SW 1271 (cell line): ENCODE measurements around the gene KRT7.

ENCODE experiments used
- DNase-seq, 2 experiments: peaks; one replicate each; lab custom pipeline; 2025; lab: John Stamatoyannopoulos, UW

KRT7 gene

DNA sequence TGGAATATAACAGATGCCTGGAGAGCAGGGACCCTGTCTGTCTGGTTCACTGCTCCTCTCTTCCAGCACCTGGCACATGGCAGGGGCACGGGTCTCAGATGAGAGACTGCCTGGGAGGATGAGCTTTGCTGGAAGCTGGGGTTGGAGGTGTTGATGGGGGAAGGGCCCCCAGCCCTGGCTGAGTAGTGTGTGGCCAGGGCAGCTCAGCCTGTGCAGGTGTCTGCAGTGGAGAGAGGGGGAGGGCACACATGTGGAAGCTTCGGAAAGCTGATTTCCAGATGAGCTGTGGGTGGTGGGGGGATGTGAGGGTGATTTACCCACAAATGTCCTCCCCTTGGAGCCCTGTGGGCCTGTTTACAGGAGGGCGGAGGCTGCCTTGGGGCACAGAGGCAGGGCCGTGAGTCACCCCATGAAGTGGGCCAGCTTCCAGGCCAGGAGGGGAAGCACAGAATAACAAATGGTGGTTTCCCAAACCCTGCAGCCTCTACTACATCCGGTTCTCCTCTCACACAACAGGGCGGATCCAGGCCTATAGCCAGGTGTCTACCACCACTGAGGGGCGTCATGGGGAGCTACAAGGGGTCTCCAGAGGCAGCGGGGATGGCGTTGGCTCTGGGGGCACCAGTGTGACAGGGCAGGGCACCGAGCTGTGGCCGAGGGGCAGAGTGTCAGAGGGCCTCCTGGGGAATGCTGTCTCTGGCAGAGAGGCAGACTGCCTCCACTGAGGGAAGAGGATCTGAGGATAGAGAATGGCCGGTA is 11.0 kb downstream of the KRT7 start:
- peak; percentile 67 to 86 for DNase-seq

DNA sequence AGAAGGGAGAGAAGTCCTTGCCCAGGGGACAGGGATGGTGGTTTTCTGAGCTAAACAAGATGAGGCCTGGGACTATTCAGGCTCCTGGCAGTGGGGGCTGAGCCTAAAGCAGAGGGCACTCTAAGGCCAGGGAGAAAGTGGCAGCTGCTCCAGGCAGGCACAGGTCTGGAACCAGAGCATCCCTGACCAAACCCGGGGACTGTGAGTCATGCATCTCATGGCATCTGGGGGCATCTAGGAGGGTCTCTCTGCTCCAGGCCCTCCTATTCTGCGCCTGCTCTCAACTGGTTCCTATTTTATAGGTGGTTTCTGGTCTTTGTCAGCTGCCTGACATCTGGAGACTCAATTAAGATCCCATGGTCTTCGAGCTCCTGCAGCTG is 11.6 kb downstream of the KRT7 start:
- no peak for DNase-seq

DNA sequence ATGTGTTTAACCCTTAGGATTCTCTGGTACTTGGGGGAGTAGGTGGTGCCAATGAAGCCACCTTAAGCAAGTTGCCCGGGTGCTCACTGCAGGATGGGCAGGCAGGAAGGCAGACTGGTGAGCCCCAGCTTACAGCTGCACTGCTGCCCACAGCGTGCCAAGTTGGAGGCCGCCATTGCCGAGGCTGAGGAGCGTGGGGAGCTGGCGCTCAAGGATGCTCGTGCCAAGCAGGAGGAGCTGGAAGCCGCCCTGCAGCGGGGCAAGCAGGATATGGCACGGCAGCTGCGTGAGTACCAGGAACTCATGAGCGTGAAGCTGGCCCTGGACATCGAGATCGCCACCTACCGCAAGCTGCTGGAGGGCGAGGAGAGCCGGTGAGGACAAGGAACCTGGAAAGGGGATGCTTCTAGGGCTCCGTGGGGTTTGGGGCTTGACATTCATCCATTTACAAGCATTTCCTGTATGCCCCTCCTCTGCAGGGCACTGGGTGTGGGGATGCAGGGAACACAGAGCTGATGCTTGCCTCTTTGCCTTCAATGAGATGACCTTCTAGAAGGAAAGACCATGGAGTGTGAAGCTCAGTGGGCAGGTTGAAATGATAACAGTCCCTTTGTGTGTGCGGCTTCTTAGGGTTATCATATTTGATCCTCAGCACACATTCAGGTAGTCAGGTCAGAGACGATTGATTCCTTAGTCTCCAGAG is 12.4 kb downstream of the KRT7 start:
- no peak for DNase-seq

DNA sequence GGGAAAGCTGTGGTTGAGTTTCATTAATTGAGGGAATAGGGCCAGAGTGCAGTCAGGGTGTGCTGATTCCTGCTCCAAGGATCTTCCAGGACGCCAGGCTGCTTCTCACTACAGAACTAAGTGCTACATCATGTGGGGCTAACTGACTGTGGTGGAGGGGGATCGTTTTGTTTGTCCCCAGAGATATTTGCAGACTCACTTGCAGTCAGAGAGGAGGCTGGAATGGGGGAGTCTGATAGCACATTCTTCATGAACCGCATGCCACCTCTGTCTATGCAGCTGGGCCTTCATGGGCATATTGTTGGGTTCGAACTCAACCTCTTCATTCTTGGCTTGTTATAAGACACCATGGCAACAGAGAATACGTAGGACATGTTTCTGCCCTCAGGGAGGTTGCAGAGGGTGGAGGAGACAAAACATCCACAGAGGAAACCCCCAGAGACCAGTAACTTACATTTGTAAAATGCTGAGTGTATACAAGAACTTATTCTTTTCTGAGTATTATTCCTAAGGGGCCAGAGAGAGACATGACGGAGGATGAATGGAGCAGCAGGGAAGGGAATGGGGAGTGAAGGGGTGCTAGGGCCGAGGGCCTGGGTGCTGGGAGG is 13.0 kb downstream of the KRT7 start:
- no peak for DNase-seq

DNA sequence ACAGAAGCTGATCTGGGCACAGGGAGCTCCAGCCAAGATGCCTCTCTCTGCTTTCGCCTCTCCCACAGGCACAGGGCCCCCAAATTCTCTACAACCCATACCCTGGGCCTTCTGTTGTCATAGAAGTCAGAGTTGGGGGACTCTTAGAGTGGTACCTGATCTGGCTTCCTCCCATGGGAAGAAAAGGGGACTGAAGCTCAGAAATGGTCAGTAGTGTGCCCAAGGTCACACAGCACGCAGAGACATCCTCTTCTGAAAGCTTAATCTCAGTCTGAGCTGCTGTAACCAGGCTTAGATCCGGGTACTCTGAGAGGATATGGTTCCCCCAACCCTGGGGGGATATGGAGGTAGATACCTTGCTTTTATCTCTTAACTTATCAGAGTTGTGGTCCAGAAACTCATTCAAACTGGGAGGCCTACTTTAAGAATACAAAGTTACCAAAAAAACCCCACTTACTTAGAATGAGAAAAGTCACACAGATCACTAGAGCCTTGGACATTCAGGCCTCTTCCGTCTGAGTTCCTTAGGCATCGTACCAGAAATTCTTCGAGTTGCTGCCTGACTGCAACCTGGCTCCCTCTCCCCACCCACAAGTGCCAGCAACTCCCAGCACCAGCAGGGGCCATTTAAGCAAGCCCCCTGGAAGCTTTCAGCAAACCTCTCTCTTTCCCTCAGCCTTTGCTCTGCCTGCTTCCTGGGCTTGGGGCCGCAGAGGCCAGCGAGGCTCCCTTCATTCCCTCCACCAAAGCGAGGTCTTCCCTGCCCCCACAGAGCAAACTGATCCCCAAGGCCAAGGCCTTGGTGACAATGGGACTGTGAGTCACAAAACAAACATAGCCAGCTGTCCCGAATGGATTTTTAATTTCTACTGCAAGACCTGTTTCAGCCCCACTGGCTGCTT is 13.9 kb downstream of the KRT7 start:
- no peak for DNase-seq

DNA sequence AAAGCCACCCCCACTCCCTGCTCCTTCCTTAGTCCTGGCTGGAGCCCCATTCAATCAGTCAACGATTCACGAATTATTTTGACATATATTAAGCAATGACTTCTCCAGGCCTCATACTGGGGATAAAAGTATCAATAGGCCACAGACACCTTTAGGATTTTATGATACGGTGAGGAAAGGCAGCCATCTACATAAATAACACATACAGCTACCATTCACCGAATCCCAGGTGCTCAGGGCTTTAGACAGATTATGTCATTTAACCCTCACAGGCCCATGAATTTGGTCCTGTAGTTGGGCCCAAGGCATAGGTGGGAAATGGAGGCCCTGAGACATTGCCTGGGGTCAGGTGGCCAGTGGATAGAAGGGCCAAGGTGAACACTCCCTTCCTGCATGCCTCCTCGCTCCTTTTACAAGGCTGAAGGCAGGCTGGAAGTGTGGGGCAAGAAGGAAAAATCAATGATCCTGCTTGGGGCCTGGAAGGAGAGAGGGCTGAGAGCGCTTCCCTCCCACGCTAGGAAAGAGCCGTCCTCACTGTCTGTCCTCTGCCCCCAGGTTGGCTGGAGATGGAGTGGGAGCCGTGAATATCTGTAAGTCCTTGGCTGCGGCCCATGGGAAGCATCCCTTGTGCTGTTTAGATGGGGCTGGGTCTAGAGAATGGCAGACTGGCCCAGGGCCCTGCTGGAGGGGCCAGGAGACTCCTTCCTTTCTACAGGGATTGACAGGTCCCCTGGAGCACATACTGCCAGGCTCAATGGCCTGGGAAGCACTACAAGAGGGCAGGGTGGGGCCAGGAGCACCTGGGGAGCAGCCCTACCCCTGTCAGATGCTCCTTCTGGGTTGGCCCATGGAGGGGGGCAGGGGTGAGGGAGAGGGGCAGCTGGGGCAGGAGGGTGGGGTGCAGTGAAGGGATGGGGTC is 14.8 kb downstream of the KRT7 start:
- no peak for DNase-seq

DNA sequence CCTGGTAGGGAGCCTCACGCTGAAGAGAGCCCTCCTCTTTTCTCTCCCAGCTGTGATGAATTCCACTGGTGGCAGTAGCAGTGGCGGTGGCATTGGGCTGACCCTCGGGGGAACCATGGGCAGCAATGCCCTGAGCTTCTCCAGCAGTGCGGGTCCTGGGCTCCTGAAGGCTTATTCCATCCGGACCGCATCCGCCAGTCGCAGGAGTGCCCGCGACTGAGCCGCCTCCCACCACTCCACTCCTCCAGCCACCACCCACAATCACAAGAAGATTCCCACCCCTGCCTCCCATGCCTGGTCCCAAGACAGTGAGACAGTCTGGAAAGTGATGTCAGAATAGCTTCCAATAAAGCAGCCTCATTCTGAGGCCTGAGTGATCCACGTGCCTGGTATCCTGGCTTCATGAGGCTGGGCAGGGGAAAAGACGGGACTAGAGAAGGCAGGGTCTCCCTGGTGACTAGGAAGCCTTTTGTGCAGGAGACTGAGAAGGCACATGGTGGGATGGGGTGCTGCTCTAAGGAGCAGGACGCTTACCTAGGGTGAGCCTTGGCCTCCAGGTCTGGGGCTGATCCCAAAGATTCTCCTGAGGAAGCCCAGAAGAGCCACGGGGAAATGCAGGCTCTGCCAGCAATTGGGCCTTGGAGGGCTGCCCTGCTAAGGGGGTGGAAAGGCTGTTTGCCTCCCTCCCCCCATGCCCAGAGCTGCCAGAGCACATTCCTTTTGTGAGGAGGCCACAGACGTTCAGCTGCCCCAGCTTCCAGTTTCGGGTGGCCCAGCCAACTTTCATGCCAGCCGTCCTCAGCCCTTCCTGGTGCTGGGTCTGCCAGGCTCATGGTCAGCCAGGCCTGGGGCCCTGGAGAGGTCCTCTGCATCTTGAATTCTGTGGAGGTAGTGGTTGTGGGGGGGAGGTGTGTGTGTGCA is 15.8 kb downstream of the KRT7 start:
- DNase-seq = no peak

DNA sequence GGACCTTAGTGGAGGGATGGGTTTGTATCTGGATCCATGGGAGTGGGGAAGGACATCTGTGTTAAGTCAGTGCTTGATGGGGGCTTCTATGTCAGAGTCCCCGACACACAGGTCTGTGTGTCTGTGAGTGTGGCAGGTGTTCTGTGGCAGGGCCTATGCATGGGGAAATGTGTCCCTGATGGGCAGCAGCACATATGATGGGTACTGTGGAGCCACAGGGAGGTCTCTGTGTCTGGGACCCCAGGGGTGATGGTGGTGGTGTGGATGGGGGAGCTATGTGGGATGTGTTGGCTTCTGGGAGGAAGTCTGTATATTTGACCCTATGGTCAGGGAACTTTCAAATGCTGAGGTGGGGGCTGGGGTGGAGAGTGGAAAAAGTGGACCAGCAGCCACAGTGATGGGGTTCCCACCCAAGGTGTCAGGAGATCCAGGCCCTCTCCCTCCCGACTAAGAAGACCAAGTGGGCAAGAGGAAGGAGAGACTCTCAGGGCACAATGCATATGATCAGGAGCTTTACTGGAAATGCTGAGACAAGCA is 16.5 kb downstream of the KRT7 start:
- no peak for DNase-seq

DNA sequence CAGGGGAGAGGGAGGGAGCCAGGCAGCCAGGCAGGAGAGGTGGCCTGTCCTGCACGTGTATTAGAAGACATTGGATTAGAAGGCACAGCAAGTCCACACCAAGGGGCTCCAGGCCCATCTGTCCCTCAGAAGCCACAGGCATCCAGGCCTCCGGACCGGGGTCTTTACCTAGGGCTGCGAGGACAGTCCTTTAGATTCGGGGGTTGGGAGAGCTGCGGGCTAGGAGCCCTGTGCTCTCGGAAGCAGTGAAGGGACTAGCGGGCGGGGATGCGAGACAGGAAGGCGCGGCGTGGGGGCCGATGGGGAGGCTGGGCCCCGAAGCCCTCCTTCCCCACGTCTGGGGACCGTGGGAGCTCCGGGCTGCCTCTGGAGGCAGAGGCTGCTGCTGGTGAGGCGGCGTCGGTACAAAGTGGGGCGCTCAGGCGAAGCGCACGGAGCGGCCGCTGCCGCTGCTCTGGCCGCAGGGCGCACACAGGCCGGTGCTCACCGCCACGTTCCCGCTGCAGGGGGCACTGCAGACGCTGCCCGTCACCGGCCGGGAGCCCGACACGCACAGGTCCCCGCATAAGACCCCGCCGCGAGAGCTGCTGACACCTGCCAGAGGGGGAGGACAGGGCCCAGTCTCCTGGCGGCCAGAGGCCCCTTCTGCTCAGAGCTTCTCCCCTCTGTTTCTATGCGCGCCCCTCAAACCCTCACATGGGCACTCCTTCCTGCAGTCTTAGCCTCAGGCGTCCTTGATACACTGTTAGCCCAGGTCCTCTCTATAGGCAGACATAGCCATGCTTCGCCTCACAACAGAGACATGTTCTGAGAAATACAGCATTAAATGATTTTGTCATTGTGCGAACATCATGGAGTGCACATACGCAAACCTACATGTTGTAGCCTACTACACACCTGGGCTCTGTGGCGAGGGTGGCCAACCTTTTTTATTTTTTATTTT is 17.3 kb downstream of the KRT7 start:
- no peak for DNase-seq

DNA sequence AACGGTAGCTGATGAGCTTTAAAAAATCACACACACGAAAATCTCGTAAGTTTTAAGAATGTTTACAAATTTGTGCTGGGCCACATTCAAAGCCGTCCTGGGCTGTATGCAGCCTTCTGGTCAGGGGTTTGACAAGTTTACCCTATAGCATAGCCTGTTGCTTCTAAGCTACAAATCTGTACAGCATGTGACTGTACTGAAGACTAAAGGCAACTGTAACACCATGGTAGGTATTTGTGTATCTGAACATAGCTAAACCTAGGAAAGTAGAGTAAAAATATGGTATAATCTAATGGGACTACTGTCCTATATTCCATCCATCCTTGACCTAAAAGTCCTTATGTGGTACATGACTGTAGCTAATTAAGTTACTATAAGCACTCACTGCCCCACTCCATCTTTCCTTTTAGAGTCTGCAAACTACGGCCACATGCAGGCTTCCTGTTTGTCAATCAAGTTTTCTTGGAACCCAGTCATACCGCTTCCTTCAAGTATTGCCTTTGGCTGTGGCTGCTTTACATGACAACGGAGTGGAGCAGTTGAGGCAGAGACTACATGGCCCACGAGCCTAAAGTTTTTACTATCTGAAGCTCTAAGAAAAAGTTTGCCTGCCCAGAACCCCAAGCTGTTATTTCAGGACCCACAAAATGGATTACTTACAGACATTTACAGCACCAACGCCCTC is 18.5 kb downstream of the KRT7 start:
- no peak for DNase-seq

DNA sequence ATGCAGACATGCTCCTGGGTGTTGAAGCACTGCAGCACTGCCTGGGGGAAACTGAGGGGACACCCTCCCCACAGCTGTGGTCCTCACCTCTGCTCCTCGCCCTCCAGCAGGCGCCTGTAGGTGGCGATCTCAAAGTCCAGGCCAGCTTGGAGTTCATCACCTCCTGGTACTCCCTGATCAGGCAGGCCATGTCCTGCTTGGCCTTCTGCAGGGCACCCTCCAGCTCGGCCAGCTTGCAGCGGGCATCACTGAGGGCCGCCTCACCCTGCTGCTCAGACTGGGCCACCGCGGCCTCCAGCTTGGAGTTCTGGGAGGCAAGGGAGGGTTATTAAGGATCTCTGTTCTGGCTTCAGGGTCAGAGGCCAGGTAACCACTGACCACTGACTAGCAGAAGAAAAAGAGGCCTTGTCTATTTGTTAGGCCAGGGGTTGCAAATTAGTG is 19.2 kb downstream of the KRT7 start:
- peak in 1 of 2 experiments; percentile 9 for DNase-seq

DNA sequence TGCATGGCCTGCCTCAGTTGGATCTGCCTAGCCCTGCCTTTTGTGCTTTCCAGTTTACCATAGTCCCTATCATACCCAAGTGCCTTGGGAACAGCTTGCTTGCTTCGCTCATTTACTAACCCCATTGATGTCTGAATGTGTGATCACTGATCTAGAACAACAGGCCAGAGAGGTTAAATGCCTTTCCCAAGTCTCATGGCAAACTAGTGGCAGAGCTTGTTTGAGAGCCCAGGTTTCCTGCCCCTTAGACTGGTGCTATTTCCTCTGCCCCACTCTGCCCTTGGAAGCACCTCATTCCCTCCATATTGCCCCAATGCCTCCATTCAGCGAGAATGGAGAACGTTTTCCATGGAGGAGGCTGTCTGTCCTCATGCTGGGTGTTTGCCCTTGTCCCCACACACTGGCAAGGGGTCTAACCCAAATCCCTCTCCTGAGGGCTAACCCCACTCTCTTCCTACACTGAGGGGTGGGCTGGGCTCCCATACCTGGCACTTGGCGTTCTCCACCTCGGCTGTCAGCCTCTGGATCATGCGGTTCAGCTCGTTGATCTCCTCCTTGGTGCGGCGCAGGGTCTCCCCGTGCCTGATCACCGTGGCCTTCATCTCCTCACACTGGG is 19.8 kb downstream of the KRT7 start:
- DNase-seq = no peak

DNA sequence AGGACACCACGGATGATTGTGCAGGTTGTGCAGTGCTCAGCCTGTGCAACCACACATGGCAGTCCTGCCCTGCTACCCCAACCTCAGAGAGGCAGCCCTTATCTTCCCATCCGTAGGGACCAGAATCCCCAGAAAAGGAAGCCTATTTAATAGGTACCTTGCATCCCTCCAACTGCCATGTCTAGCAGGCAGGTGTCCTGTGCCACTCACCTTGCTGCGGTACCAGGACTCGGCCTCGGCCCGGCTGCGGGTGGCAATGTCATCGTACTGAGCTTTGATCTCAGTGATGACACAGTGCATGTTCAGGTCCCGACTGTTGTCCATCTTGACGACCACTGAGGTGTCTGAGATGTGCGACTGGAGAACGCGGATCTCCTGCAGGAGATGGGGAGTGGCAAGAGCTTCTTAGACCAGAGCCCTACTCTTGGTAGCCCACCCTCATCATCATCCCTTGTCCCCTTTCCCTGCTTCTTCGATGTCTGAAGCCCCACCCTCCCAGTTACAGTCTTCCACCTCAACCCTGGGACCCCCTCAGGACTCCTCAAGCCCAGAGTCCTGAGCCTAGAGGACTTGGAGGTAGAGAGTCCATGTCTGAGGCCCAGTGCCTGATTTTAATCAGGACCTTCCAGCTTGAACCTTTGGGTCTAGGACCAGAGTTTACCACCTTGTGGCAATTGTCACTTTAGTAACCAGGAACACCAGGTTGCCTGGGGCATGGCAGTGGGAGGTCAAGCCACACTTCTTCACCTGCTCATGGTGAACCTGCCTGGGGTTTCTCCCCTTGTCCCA is 20.5 kb downstream of the KRT7 start:
- no peak for DNase-seq

DNA sequence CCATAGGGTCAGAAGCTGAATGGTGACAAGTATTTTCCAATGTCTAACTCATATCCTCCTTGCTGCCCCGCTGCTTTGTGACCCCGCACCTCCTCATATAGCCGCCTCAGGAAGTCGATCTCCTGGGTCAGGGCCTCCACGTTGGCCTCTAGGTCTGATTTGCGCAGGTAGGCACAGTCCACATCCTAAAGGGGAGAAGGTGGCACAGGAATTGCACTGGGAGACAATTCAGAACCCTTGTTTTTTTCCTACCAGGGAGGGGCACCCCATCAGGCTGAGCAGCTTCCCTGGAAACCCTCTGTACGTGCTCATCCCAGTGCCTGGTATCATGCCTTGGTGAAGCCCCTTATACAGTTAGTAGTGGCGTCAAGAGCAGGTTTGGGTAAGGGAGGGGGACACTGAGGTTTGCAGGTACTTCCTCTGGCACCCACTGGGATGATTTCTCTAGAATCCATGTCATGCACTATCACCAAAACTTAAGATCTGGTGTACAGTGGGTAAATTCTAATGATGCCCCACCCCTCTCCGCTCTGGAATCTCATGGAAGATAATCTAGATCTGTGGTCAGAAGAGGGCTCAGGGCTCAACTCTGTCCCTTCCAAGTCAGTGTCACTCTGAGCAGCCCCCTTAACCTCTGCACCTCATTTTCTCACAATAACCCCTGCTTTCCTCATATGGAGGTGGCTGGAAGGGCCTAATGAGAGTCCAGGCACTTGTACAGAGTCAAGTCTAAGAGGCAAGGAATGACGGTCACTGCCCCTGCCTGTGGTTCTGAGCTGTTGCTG is 21.3 kb downstream of the KRT7 start:
- no peak for DNase-seq

DNA sequence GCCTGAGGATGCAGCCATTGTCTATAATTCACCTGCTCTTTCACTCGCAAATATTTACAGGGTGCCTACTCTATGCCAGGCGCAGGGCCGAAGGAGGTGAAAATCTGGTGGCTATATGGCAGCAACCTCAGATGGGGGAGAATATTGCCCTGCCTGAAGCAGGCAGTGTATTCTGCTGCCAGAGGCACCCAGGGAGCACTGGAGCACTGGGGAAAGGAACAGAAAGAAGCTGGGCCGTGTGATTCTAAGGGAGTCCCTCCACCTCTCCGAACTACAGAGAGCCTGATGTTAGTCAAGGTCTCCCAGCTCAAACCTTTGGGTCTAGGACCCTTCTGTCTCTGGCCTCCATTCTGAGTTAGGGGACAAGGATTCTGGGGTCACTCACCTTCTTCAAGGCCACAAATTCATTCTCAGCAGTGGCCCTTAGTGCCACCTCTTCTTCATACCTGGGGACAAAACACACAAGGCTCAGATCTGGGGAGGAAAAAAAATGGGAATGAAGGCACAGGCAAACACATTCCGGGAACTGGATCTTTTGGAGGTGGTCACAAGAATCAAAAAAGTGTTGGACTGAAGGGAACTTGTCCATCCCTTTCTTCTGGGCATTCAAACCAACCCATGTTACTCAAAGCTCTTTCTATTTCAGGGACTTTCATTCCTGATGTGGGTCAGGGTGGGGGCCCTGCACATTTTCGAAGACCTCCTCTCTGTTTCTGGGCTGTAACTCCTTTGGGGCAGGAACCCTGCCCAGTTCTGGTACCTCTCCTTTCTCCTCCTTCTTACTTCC is 22.1 kb downstream of the KRT7 start:
- no peak for DNase-seq
